Panc1 (cell line): Measurements from ENCODE around the gene CHI3L1. TPM values are rescaled to one million over a fixed set of nuclear protein-coding genes. Genes with fewer than 3 reads are reported as not detected.

Source experiments
- ATAC-seq: fragments of 200-7000 bp; cut with Tn5 transposase; 2 replicates; pipeline ENCODE4 v1.9.1; 2020; ENCODE audit warnings: mild to moderate bottlenecking, moderate library complexity
- BruUV-seq: library from RNA; stranded (reverse); fragments of 400-500 nt; replicated peaks from 2 replicates; lab custom pipeline; 2021; lab: Mats Ljungman, UMichigan
- CTCF ChIA-PET: fragments of 300-600 bp; sonication (Branson Sonifier 250); formaldehyde crosslinking; loops from one replicate; lab custom pipeline; 2022; ENCODE audit warnings: antibody characterized with exemption; lab: Charles Lee
- POLR2A ChIA-PET: fragments of 300-600 bp; sonication (Branson Sonifier 250); formaldehyde crosslinking; loops from one replicate; lab custom pipeline; 2022; ENCODE audit warnings: antibody characterized with exemption; lab: Charles Lee
- DNase-seq: peaks from one replicate; pipeline ENCODE4 v3.0.0-alpha.2; 2010; ENCODE audit warnings: low read depth, low spot score
- H3K27ac ChIP-seq: 2 replicates; pipeline ENCODE4 v1.5.1; 2011; ENCODE audit warnings: mild to moderate bottlenecking, low read length, inconsistent platforms
- H3K27me3 ChIP-seq: fragments of 200-500 bp; sonication (Bioruptor generic); 2 replicates; pipeline ENCODE4 v1.6.0; 2014; ENCODE audit warnings: low read length, inconsistent platforms; ENCODE audit not compliant: control insufficient read depth, insufficient read depth
- H3K36me3 ChIP-seq: fragments of 200-500 bp; sonication (Bioruptor generic); 2 replicates; pipeline ENCODE4 v1.5.1; 2014; ENCODE audit warnings: inconsistent platforms, mild to moderate bottlenecking, low read length, moderate library complexity; ENCODE audit not compliant: control insufficient read depth, insufficient read depth
- H3K4me1 ChIP-seq: 2 replicates; pipeline ENCODE4 v1.5.1; 2011; ENCODE audit warnings: inconsistent platforms, mild to moderate bottlenecking, low read length, moderate library complexity; ENCODE audit not compliant: control insufficient read depth, insufficient read depth
- H3K4me3 ChIP-seq, 2 experiments: 2 replicates each; pipeline ENCODE4 v1.5.1; 2011 to 2012; ENCODE audit warnings: low read depth in 2 of 2, low read length in 2 of 2, mild to moderate bottlenecking in 2 of 2, inconsistent platforms in 1 of 2, moderate library complexity in 1 of 2
- H3K9me3 ChIP-seq: fragments of 200-500 bp; sonication (Bioruptor generic); 2 replicates; pipeline ENCODE4 v1.5.1; 2014; ENCODE audit warnings: low read depth, mild to moderate bottlenecking, inconsistent platforms, low read length, moderate library complexity; ENCODE audit not compliant: control insufficient read depth, insufficient read depth
- POLR2AphosphoS5 ChIP-seq: IDR thresholded peaks from 2 replicates; pipeline ENCODE4 v1.6.1; 2012; ENCODE audit warnings: mild to moderate bottlenecking, low read depth, low read length, moderate library complexity
- SIN3A ChIP-seq: IDR thresholded peaks from 2 replicates; pipeline ENCODE4 v1.6.1; 2012; ENCODE audit warnings: low read depth, mild to moderate bottlenecking, low read length, moderate library complexity, borderline replicate concordance; ENCODE audit not compliant: insufficient read depth
- TCF7L2 ChIP-seq: IDR thresholded peaks from 2 replicates; pipeline ENCODE4 v1.6.1; 2011; ENCODE audit warnings: mild to moderate bottlenecking, low read depth, low read length, inconsistent platforms
- in situ Hi-C: cut with HindIII; loops from 2 replicates; pipeline ENCODE4 v1.10.0; 2016; ENCODE audit warnings: low sequenced_read_pairs, low pct_unique_long_range_greater_than_20kb
- intact Hi-C: fragments of 100-400 bp; cut with micrococcal nuclease; formaldehyde crosslinking; loops from one replicate; pipeline ENCODE4 v1.10.0; 2022; ENCODE audit not compliant: unreplicated experiment
- total RNA-seq: library from RNA; stranded (reverse); gene quantifications from one replicate; pipeline ENCODE4 v1.2.1, GENCODE V29; 2021; ENCODE audit not compliant: unreplicated experiment
- TF ChIP-seq, protein P1 (sequence below): fragments of 450-650 bp; IDR thresholded peaks from 2 replicates; pipeline ENCODE4 v1.5.1; 2017; ENCODE audit warnings: mild to moderate bottlenecking
- TF ChIP-seq, protein P2 (sequence below), 2 experiments: IDR thresholded peaks; 2 replicates each; pipeline ENCODE4 v1.6.1; 2011 to 2012; ENCODE audit warnings: low read depth in 2 of 2, control low read depth in 1 of 2, low read length in 1 of 2, mild to moderate bottlenecking in 1 of 2, moderate library complexity in 1 of 2; ENCODE audit not compliant: insufficient read depth in 1 of 2

CHI3L1 gene
- total RNA-seq, 1 experiment from 2014 or later = 0.10 TPM

DNA sequence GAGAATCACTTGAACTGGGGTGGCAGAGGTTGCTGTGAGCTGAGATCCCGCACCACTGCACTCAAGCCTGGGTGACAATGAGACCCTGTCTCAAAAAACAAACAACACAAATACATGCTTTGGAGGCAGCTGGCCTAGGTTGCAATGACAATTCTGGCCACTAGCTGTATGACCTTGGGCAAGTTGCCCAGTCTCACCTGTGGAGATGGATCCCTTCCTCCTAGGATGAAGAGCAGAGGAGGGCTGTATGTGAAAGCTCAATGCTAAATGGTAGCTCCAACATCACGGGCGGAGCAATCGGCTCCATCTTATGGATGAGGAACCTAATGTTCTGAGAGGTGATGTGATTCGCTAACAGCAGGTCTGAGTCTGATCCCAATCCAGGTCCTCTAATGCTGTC lies 38.4 kb downstream of the CHI3L1 start:
- intact Hi-C loops = no loop called here
- ATAC-seq = no peak

DNA sequence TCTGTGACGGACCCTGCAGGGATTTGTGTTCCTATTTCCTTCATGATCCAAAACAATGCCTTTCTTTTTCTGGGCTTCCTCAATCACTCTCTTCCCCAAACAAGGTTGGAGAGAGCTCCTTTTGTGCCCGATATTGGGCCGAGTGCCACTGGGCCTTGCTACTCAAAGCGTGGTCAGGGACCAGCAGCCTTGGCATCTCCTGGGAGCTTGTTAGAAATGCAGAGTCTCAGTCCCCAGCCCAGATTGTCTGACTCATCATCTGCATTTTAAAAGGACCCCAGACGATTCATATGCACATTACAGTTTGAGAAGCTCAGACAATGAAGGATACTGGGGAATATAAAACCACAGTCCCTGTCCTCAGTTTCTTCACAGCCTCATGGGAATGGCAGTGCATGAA lies 39.1 kb downstream of the CHI3L1 start:
- Histone ChIP-seq H3K36me3 (no peaks in the 10 kb centered on the region), H3K27ac (no peak overlapping the region), H3K4me3 (no peak overlapping the region), H3K4me1 (peaks cover 44% of the 10 kb centered on the region), H3K27me3 (no peaks in the 10 kb centered on the region), H3K9me3 (no peaks in the 10 kb centered on the region)
- ATAC-seq (no peak), DNase-seq (no peak)
- intact Hi-C loops = no loop called here
- ChIA-PET POLR2A (no interaction called here), CTCF (interaction anchor here (0.6 to 1.3 kb wide), 3 partner anchors 19 to 1640 kb away, joined by 3 to 5 read pairs (median 3); partner anchors contain the start of gene ADORA1)
- no TSS peak for BruUV-seq
- TF ChIP-seq, protein P1, sequence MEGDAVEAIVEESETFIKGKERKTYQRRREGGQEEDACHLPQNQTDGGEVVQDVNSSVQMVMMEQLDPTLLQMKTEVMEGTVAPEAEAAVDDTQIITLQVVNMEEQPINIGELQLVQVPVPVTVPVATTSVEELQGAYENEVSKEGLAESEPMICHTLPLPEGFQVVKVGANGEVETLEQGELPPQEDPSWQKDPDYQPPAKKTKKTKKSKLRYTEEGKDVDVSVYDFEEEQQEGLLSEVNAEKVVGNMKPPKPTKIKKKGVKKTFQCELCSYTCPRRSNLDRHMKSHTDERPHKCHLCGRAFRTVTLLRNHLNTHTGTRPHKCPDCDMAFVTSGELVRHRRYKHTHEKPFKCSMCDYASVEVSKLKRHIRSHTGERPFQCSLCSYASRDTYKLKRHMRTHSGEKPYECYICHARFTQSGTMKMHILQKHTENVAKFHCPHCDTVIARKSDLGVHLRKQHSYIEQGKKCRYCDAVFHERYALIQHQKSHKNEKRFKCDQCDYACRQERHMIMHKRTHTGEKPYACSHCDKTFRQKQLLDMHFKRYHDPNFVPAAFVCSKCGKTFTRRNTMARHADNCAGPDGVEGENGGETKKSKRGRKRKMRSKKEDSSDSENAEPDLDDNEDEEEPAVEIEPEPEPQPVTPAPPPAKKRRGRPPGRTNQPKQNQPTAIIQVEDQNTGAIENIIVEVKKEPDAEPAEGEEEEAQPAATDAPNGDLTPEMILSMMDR = no peak
- TF ChIP-seq, protein P2, sequence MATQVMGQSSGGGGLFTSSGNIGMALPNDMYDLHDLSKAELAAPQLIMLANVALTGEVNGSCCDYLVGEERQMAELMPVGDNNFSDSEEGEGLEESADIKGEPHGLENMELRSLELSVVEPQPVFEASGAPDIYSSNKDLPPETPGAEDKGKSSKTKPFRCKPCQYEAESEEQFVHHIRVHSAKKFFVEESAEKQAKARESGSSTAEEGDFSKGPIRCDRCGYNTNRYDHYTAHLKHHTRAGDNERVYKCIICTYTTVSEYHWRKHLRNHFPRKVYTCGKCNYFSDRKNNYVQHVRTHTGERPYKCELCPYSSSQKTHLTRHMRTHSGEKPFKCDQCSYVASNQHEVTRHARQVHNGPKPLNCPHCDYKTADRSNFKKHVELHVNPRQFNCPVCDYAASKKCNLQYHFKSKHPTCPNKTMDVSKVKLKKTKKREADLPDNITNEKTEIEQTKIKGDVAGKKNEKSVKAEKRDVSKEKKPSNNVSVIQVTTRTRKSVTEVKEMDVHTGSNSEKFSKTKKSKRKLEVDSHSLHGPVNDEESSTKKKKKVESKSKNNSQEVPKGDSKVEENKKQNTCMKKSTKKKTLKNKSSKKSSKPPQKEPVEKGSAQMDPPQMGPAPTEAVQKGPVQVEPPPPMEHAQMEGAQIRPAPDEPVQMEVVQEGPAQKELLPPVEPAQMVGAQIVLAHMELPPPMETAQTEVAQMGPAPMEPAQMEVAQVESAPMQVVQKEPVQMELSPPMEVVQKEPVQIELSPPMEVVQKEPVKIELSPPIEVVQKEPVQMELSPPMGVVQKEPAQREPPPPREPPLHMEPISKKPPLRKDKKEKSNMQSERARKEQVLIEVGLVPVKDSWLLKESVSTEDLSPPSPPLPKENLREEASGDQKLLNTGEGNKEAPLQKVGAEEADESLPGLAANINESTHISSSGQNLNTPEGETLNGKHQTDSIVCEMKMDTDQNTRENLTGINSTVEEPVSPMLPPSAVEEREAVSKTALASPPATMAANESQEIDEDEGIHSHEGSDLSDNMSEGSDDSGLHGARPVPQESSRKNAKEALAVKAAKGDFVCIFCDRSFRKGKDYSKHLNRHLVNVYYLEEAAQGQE (IDR thresholded peaks at IDR 0.05; ENCODE audit: insufficient read depth in 1 of 2, low read depth in 2 of 2, low read length in 1 of 2) = no peak
- TF ChIP-seq TCF7L2 = no peak
- no peak for TF ChIP-seq SIN3A
- TF ChIP-seq POLR2AphosphoS5 = no peak
- in situ Hi-C loops = no loop called here

More for the DNA sequence above, 38.4 kb downstream of the CHI3L1 start:
- ChIA-PET CTCF (interaction anchor here (0.6 to 1.3 kb wide), 5 partner anchors 20 to 1639 kb away, joined by 3 to 5 read pairs (median 4); partner anchors contain the start of gene ADORA1), POLR2A (no interaction called here)
- no peak for DNase-seq
- in situ Hi-C loops = no loop called here
- H3K27me3 ChIP-seq = no peaks in the 10 kb centered on the region
- no peak overlapping the region for H3K4me3 ChIP-seq
- no peak for TF ChIP-seq POLR2AphosphoS5
- TF ChIP-seq, protein P2 (IDR thresholded peaks at IDR 0.05; ENCODE audit: insufficient read depth in 1 of 2, low read depth in 2 of 2, low read length in 1 of 2) = no peak
- no peak for TF ChIP-seq TCF7L2
- TF ChIP-seq, protein P1 = no peak; the same call in 1 of the 2 replicates
- no peak for TF ChIP-seq SIN3A
- H3K36me3 ChIP-seq = no peaks in the 10 kb centered on the region
- no peak overlapping the region for H3K27ac ChIP-seq
- H3K9me3 ChIP-seq = no peaks in the 10 kb centered on the region
- BruUV-seq = no TSS peak
- H3K4me1 ChIP-seq = peaks cover 51% of the 10 kb centered on the region
